HepG2 (cell line): Measurements from ENCODE around the gene HRG. TPM values are rescaled to one million over a fixed set of nuclear protein-coding genes. Genes with fewer than 3 reads are reported as not detected.
A peak's percentile ranks its signal among the peaks of the same experiment; 100 is the strongest.

ENCODE experiments used
- ARNTL ChIP-seq: sonication (generic); formaldehyde crosslinking; IDR thresholded peaks from 2 replicates; pipeline ENCODE4 v1.4.0; 2020; ENCODE audit warnings: mild to moderate bottlenecking, missing genetic modification reagents
- CTCF ChIP-seq: sonication (generic); formaldehyde crosslinking; IDR thresholded peaks from 2 replicates; pipeline ENCODE4 v1.5.0; 2020; ENCODE audit warnings: mild to moderate bottlenecking, missing genetic modification reagents, moderate library complexity
- ERF ChIP-seq: IDR thresholded peaks from 2 replicates; pipeline ENCODE4 v1.6.1; 2018; ENCODE audit warnings: missing biosample characterization, missing genetic modification reagents
- FOXK1 ChIP-seq: sonication (generic); formaldehyde crosslinking; IDR thresholded peaks from 2 replicates; pipeline ENCODE4 v1.4.0; 2020; ENCODE audit warnings: low read depth, missing genetic modification reagents, borderline replicate concordance
- HOXA5 ChIP-seq: sonication (generic); formaldehyde crosslinking; IDR thresholded peaks from 2 replicates; pipeline ENCODE4 v1.4.0; 2020; ENCODE audit warnings: missing genetic modification reagents
- NFIC ChIP-seq: IDR thresholded peaks from 2 replicates; pipeline ENCODE4 v1.6.1; 2012; ENCODE audit warnings: mild to moderate bottlenecking, low read length, inconsistent platforms
- NR1H2 ChIP-seq: sonication (generic); formaldehyde crosslinking; IDR thresholded peaks from 2 replicates; pipeline ENCODE4 v1.8.1; 2022; ENCODE audit warnings: low read depth, missing genetic modification reagents, borderline replicate concordance
- TBL1XR1 ChIP-seq: fragments of 150-350 bp; IDR thresholded peaks from 2 replicates; pipeline ENCODE4 v1.6.1; 2014; ENCODE audit warnings: borderline replicate concordance, low read length; ENCODE audit not compliant: partially characterized antibody
- TEF ChIP-seq: sonication (generic); formaldehyde crosslinking; IDR thresholded peaks from 2 replicates; pipeline ENCODE4 v1.5.0; 2020; ENCODE audit warnings: missing genetic modification reagents
- ZFP1 ChIP-seq: IDR thresholded peaks from 2 replicates; pipeline ENCODE4 v1.6.1; 2016
- ZNF232 ChIP-seq: sonication (generic); formaldehyde crosslinking; IDR thresholded peaks from 2 replicates; pipeline ENCODE4 v1.4.0; 2020; ENCODE audit warnings: missing genetic modification reagents, borderline replicate concordance
- ZNF280D ChIP-seq: sonication (generic); formaldehyde crosslinking; IDR thresholded peaks from 2 replicates; pipeline ENCODE4 v1.5.1; 2020; ENCODE audit warnings: mild to moderate bottlenecking, missing genetic modification reagents
- polyA plus RNA-seq, 8 experiments: library from polyadenylated mRNA; depleted of rRNA in 3 of 8; stranded (reverse) in 7 of 8; unstranded in 1 of 8; fragments of >200 nt; fragmentation: Illumina TruSeq in 4 of 8; extraction: Trizol in 4 of 8; gene quantifications; 2 replicates each; pipeline versions ENCODE4 v1.2.1 to v1.2.3, GENCODE V29; 2011 to 2016; ENCODE audit warnings: low read depth in 4 of 8, missing spikeins in 1 of 8, mixed read lengths in 1 of 8; ENCODE audit not compliant: insufficient read depth in 1 of 8
- total RNA-seq, 5 experiments: library from RNA; depleted of rRNA; stranded (reverse); fragments of >200 nt; fragmentation: Illumina TruSeq; extraction: Trizol; gene quantifications; 2 replicates each; pipeline ENCODE4 v1.2.3, GENCODE V29; 2016; ENCODE audit warnings: low read depth in 1 of 5
- TF ChIP-seq, protein P1 (sequence below), 2 experiments: sonication (generic) in 1 of 2; formaldehyde crosslinking in 1 of 2; IDR thresholded peaks; 2 replicates each; pipeline versions ENCODE4 v1.4.0 to v1.6.1; 2018 to 2020; ENCODE audit warnings: missing genetic modification reagents in 2 of 2, borderline replicate concordance in 1 of 2, low read depth in 1 of 2, mild to moderate bottlenecking in 1 of 2, missing biosample characterization in 1 of 2
- TF ChIP-seq, protein P2 (sequence below): sonication (generic); formaldehyde crosslinking; IDR thresholded peaks from 2 replicates; pipeline ENCODE4 v1.4.0; 2020; ENCODE audit warnings: missing genetic modification reagents

Gene HRG
- total and polyA plus RNA-seq, 2 of the 13 experiments (the other 11 are each of a cell fraction or from before 2014, with no cell fraction given): 0.09 to 0.11 TPM

- TF ChIP-seq TBL1XR1: peak; percentile 93
- TF ChIP-seq FOXK1: peak; percentile 92
- TF ChIP-seq TEF (CRISPR knock-in tag): peak; percentile 87; the same call in 1 of the 2 replicates
- peak; percentile 66; the same call in 1 of the 2 replicates for TF ChIP-seq ERF (CRISPR knock-in tag)
- 0 out of 2 replicates have a peak, but pooled peaks have one; percentile 66 for TF ChIP-seq ZFP1 (CRISPR knock-in tag)
- TF ChIP-seq, protein P1, sequence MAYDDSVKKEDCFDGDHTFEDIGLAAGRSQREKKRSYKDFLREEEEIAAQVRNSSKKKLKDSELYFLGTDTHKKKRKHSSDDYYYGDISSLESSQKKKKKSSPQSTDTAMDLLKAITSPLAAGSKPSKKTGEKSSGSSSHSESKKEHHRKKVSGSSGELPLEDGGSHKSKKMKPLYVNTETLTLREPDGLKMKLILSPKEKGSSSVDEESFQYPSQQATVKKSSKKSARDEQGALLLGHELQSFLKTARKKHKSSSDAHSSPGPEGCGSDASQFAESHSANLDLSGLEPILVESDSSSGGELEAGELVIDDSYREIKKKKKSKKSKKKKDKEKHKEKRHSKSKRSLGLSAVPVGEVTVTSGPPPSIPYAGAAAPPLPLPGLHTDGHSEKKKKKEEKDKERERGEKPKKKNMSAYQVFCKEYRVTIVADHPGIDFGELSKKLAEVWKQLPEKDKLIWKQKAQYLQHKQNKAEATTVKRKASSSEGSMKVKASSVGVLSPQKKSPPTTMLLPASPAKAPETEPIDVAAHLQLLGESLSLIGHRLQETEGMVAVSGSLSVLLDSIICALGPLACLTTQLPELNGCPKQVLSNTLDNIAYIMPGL (CRISPR knock-in tag; IDR thresholded peaks at IDR 0.05; ENCODE audit: borderline replicate concordance in 1 of 2, low read depth in 1 of 2): 0 out of 4 replicates have a peak, but pooled peaks of 1 of the 2 experiments have one; percentile 20
- TF ChIP-seq NR1H2 (CRISPR knock-in tag): peak; percentile 85; the same call in 1 of the 2 replicates
- TF ChIP-seq ARNTL (CRISPR knock-in tag): peak; percentile 89
- peak; percentile 66 for TF ChIP-seq CTCF (CRISPR knock-in tag)
- peak; percentile 80 for TF ChIP-seq NFIC
- TF ChIP-seq ZNF280D (CRISPR knock-in tag): 0 out of 2 replicates have a peak, but pooled peaks have one; percentile 27
- TF ChIP-seq ZNF232 (CRISPR knock-in tag): peak; percentile 68; the same call in 1 of the 2 replicates
- TF ChIP-seq, protein P2, sequence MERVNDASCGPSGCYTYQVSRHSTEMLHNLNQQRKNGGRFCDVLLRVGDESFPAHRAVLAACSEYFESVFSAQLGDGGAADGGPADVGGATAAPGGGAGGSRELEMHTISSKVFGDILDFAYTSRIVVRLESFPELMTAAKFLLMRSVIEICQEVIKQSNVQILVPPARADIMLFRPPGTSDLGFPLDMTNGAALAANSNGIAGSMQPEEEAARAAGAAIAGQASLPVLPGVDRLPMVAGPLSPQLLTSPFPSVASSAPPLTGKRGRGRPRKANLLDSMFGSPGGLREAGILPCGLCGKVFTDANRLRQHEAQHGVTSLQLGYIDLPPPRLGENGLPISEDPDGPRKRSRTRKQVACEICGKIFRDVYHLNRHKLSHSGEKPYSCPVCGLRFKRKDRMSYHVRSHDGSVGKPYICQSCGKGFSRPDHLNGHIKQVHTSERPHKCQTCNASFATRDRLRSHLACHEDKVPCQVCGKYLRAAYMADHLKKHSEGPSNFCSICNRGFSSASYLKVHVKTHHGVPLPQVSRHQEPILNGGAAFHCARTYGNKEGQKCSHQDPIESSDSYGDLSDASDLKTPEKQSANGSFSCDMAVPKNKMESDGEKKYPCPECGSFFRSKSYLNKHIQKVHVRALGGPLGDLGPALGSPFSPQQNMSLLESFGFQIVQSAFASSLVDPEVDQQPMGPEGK: peak; percentile 71; the same call in 1 of the 2 replicates
- peak; percentile 80; the same call in 1 of the 2 replicates for TF ChIP-seq HOXA5
These were observed 31.6 kb upstream of the HRG start (continued) for GRCh38 chr3:186634207-186634606.
